Neural cell (in vitro differentiated cells): ENCODE results near the gene UBE2H. TPM values are rescaled to one million over a fixed set of nuclear protein-coding genes. Genes with fewer than 3 reads are reported as not detected.

Experiments used
- H2AFZ ChIP-seq: fragments of 200-600, 300-800 bp; sonication (generic), shearing (Covaris generic); 2 replicates; pipeline ENCODE4 v1.6.0; 2014; ENCODE audit warnings: low read depth, mild to moderate bottlenecking, antibody characterized with exemption, low read length, moderate library complexity
- H3F3A ChIP-seq: fragments of 200-600 bp; shearing (Covaris generic); 2 replicates; pipeline ENCODE4 v1.6.1; 2016; ENCODE audit warnings: mild to moderate bottlenecking, moderate library complexity, mixed read lengths, antibody characterized with exemption, low read length; ENCODE audit not compliant: insufficient read depth, poor library complexity, severe bottlenecking
- H3K27ac ChIP-seq: fragments of 200-600, 300-800 bp; sonication (generic), shearing (Covaris generic); 2 replicates; pipeline ENCODE4 v1.5.1; 2014; ENCODE audit warnings: mild to moderate bottlenecking, low read length, moderate library complexity
- H3K27me3 ChIP-seq: fragments of 300-800, 200-600 bp; sonication (generic), shearing (Covaris generic); 2 replicates; pipeline ENCODE4 v1.6.0; 2014; ENCODE audit warnings: mild to moderate bottlenecking, low read depth, low read length, moderate library complexity; ENCODE audit not compliant: insufficient read depth
- H3K36me3 ChIP-seq: fragments of 300-800, 200-600 bp; sonication (generic), shearing (Covaris generic); 2 replicates; pipeline ENCODE4 v1.5.1; 2014; ENCODE audit warnings: mild to moderate bottlenecking, antibody characterized with exemption, low read length, moderate library complexity; ENCODE audit not compliant: insufficient read depth
- H3K4me2 ChIP-seq: fragments of 300-800, 200-600 bp; sonication (generic), shearing (Covaris generic); 2 replicates; pipeline ENCODE4 v1.6.0; 2014; ENCODE audit warnings: mild to moderate bottlenecking, low read length
- H3K4me3 ChIP-seq: fragments of 300-800, 200-600 bp; sonication (generic), shearing (Covaris generic); 2 replicates; pipeline ENCODE4 v1.5.1; 2014; ENCODE audit warnings: mild to moderate bottlenecking, low read length, moderate library complexity
- H3K79me2 ChIP-seq: fragments of 200-600 bp; shearing (Covaris generic); replicated peaks from 2 replicates; pipeline ENCODE4 v1.6.0; 2014; ENCODE audit warnings: mild to moderate bottlenecking, low read length, moderate library complexity; ENCODE audit not compliant: insufficient read depth
- H3K9ac ChIP-seq: fragments of 300-800, 200-600 bp; sonication (generic), shearing (Covaris generic); 2 replicates; pipeline ENCODE4 v1.6.1; 2016; ENCODE audit warnings: mild to moderate bottlenecking, low read length, mixed read lengths
- H3K9me2 ChIP-seq: fragments of 200-600 bp; shearing (Covaris generic); 2 replicates; pipeline ENCODE4 v1.6.1; 2016; ENCODE audit warnings: mild to moderate bottlenecking, low read length, mixed read lengths; ENCODE audit not compliant: insufficient read depth
- H3K9me3 ChIP-seq: fragments of 200-600, 300-800 bp; sonication (generic), shearing (Covaris generic); 2 replicates; pipeline ENCODE4 v1.6.1; 2016; ENCODE audit warnings: mild to moderate bottlenecking, mixed run types, low read length, moderate library complexity, mixed read lengths
- H4K20me1 ChIP-seq: fragments of 200-600 bp; shearing (Covaris generic); 2 replicates; pipeline ENCODE4 v1.6.1; 2016; ENCODE audit warnings: mild to moderate bottlenecking, mixed run types; ENCODE audit not compliant: insufficient read depth
- CTCF ChIP-seq: fragments of 450-650 bp; IDR thresholded peaks from 2 replicates; pipeline ENCODE4 v1.5.1; 2014; ENCODE audit warnings: antibody characterized with exemption, mild to moderate bottlenecking, moderate library complexity; ENCODE audit not compliant: poor library complexity, severe bottlenecking
- EP300 ChIP-seq: fragments of 450-650 bp; conservative IDR thresholded peaks from 2 replicates; pipeline ENCODE4 v1.6.1; 2014; ENCODE audit warnings: antibody characterized with exemption, mild to moderate bottlenecking, moderate library complexity; ENCODE audit not compliant: poor library complexity, severe bottlenecking
- EZH2 ChIP-seq: fragments of 200-600, 300-800 bp; shearing (Covaris generic), sonication (generic); IDR thresholded peaks from 2 replicates; pipeline ENCODE4 v1.6.1; 2014; ENCODE audit warnings: antibody characterized with exemption, low read length, borderline replicate concordance, mild to moderate bottlenecking; ENCODE audit not compliant: insufficient read depth, poor library complexity, severe bottlenecking
- MXI1 ChIP-seq: fragments of 450-650 bp; conservative IDR thresholded peaks from 2 replicates; pipeline ENCODE4 v1.6.1; 2014; ENCODE audit warnings: antibody characterized with exemption, mild to moderate bottlenecking; ENCODE audit not compliant: poor library complexity, severe bottlenecking
- POLR2AphosphoS5 ChIP-seq: IDR thresholded peaks from 2 replicates; pipeline ENCODE4 v1.6.1; 2012
- RAD21 ChIP-seq: fragments of 450-650 bp; conservative IDR thresholded peaks from 2 replicates; pipeline ENCODE4 v1.6.1; 2014; ENCODE audit warnings: antibody characterized with exemption, mild to moderate bottlenecking, moderate library complexity
- SMC3 ChIP-seq: fragments of 450-650 bp; conservative IDR thresholded peaks from 2 replicates; pipeline ENCODE4 v1.6.1; 2014; ENCODE audit warnings: antibody characterized with exemption, mild to moderate bottlenecking, moderate library complexity; ENCODE audit not compliant: poor library complexity
- TAF1 ChIP-seq: IDR thresholded peaks from 2 replicates; pipeline ENCODE4 v1.6.1; 2012; ENCODE audit warnings: low read depth
- polyA plus RNA-seq: library from polyadenylated mRNA; depleted of rRNA; stranded (reverse); fragments of >200 nt; gene quantifications from 2 replicates; pipeline ENCODE4 v1.2.3, GENCODE V29; 2014
- TF ChIP-seq, protein P1 (sequence below): IDR thresholded peaks from 2 replicates; pipeline ENCODE4 v1.6.1; 2012; ENCODE audit warnings: borderline replicate concordance

Gene UBE2H
- polyA plus RNA-seq, 1 donor from 2014 or later, result 96.1 TPM

DNA sequence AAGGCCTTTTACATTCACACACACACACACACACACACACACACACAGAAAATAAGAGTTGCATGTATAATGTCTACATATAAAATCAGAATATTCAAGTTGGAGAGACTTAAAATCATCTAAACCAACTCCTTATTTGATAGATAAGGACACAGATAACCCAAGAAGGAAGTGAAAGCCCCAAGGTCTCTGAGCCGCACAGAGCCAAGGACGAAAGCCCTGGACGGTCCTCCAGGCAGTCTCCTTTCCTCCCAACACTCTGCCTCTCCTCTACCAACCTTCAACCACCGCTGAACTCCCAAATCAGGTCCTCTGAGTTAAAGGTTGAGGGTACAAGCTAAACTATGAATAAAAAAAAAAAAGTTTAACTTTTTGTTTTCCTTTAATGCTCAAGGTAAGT, 28.2 kb downstream of the UBE2H start:
- Histone ChIP-seq H3F3A (no peaks in the 10 kb centered on the region), H3K9ac (no peak overlapping the region), H3K36me3 (no peaks in the 10 kb centered on the region), H3K9me3 (no peaks in the 10 kb centered on the region), H3K27ac (no peak overlapping the region), H4K20me1 (peaks cover 9% of the 10 kb centered on the region), H3K9me2 (no peaks in the 10 kb centered on the region), H3K4me2 (no peak overlapping the region), H2AFZ (no peak overlapping the region), H3K79me2 (peaks cover 49% of the 10 kb centered on the region), H3K4me3 (no peak overlapping the region), H3K27me3 (no peaks in the 10 kb centered on the region)
- no peak for TF ChIP-seq EZH2
- TF ChIP-seq CTCF, result no peak
- TF ChIP-seq MXI1, result no peak
- no peak for TF ChIP-seq SMC3
- TF ChIP-seq TAF1, result no peak
- TF ChIP-seq, protein P1, sequence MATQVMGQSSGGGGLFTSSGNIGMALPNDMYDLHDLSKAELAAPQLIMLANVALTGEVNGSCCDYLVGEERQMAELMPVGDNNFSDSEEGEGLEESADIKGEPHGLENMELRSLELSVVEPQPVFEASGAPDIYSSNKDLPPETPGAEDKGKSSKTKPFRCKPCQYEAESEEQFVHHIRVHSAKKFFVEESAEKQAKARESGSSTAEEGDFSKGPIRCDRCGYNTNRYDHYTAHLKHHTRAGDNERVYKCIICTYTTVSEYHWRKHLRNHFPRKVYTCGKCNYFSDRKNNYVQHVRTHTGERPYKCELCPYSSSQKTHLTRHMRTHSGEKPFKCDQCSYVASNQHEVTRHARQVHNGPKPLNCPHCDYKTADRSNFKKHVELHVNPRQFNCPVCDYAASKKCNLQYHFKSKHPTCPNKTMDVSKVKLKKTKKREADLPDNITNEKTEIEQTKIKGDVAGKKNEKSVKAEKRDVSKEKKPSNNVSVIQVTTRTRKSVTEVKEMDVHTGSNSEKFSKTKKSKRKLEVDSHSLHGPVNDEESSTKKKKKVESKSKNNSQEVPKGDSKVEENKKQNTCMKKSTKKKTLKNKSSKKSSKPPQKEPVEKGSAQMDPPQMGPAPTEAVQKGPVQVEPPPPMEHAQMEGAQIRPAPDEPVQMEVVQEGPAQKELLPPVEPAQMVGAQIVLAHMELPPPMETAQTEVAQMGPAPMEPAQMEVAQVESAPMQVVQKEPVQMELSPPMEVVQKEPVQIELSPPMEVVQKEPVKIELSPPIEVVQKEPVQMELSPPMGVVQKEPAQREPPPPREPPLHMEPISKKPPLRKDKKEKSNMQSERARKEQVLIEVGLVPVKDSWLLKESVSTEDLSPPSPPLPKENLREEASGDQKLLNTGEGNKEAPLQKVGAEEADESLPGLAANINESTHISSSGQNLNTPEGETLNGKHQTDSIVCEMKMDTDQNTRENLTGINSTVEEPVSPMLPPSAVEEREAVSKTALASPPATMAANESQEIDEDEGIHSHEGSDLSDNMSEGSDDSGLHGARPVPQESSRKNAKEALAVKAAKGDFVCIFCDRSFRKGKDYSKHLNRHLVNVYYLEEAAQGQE, result no peak
- TF ChIP-seq EP300, result no peak
- no peak for TF ChIP-seq RAD21

- no peak overlapping the region for H3K27ac ChIP-seq
- no peak overlapping the region for H2AFZ ChIP-seq
- peaks cover 9% of the 10 kb centered on the region for H4K20me1 ChIP-seq
- H3K9me3 ChIP-seq, result no peaks in the 10 kb centered on the region
- H3K27me3 ChIP-seq, result no peaks in the 10 kb centered on the region
- H3K9ac ChIP-seq, result no peak overlapping the region
- no peaks in the 10 kb centered on the region for H3K36me3 ChIP-seq
- H3K4me2 ChIP-seq, result no peak overlapping the region
- TF ChIP-seq EP300 (no peak), SMC3 (no peak), RAD21 (no peak), MXI1 (no peak), EZH2 (no peak), POLR2AphosphoS5 (no peak), CTCF (no peak), TAF1 (no peak)
- TF ChIP-seq, protein P1, result no peak
- no peaks in the 10 kb centered on the region for H3F3A ChIP-seq
- H3K79me2 ChIP-seq, result peaks cover 57% of the 10 kb centered on the region
- no peaks in the 10 kb centered on the region for H3K9me2 ChIP-seq
- no peak overlapping the region for H3K4me3 ChIP-seq
These were observed 29.1 kb downstream of the UBE2H start for GRCh38 chr7:129923709-129924108.
